ENCODE data around the gene RPL32.
"Not testable (repeated sequence)": the region's sequence is repeated elsewhere in the genome, so short reads cannot be mapped to it uniquely, and the experiment has no call there.

Gene RPL32

GRCh38 chr3:12808587-12808986 is 32.8 kb downstream of the RPL32 start:
- no peak for FAIRE-seq

- no peak for FAIRE-seq
These were observed 33.6 kb downstream of the RPL32 start for GRCh38 chr3:12807601-12808359.

- no peak for FAIRE-seq
These were observed 34.3 kb downstream of the RPL32 start for GRCh38 chr3:12807066-12807465.

- FAIRE-seq = no peak
These were observed 38.0 kb downstream of the RPL32 start for GRCh38 chr3:12803371-12803770.

- no peak for FAIRE-seq
These were observed 41.6 kb downstream of the RPL32 start for GRCh38 chr3:12799525-12800440.

GRCh38 chr3:12798559-12799179 is 42.7 kb downstream of the RPL32 start:
- FAIRE-seq = no peak

- FAIRE-seq = no peak
These were observed 43.3 kb downstream of the RPL32 start for GRCh38 chr3:12797892-12798558.

- no peak for FAIRE-seq
These were observed 44.1 kb downstream of the RPL32 start for GRCh38 chr3:12797124-12797891.

GRCh38 chr3:12796171-12797123 is 44.9 kb downstream of the RPL32 start, which contains the start of gene CAND2:
Gene CAND2, plus strand, starts transcription at chr3:12796680. Its CDS starts 41 bp downstream, at chr3:12796721.
- FAIRE-seq = no peak

GRCh38 chr3:12793701-12794100 is 47.7 kb downstream of the RPL32 start:
- no peak for FAIRE-seq

GRCh38 chr3:12791430-12791829 is 49.9 kb downstream of the RPL32 start:
- no peak for FAIRE-seq

- not testable (repeated sequence) for FAIRE-seq
These were observed 53.2 kb downstream of the RPL32 start for GRCh38 chr3:12787967-12788690.

- peak; percentile 13 for FAIRE-seq
These were observed 54.0 kb downstream of the RPL32 start for GRCh38 chr3:12787346-12787745.

GRCh38 chr3:12785096-12785495 is 56.3 kb downstream of the RPL32 start:
- no peak for FAIRE-seq
